ENCODE measurements around the gene FAM20B. TPM values are rescaled to one million over a fixed set of nuclear protein-coding genes. Genes with fewer than 3 reads are reported as not detected.

FAM20B gene
- total RNA-seq, 1 donor from 2014 or later, result 31.4 TPM

- H3K4me1 Mint-ChIP-seq (ENCODE audit: unreplicated experiment), result no peaks in the 10 kb centered on the region
- TF ChIP-seq CTCF (IDR thresholded peaks at IDR 0.05; ENCODE audit: unreplicated experiment), result peak; percentile 95
- no peak overlapping the region for H3K27ac Mint-ChIP-seq (ENCODE audit: unreplicated experiment)
- DNase-seq (ENCODE audit: low spot score), result peak; percentile 95
- no peaks in the 10 kb centered on the region for H3K9me3 Mint-ChIP-seq (ENCODE audit: unreplicated experiment)
- H3K27me3 Mint-ChIP-seq (ENCODE audit: unreplicated experiment), result no peaks in the 10 kb centered on the region
- H3K4me3 Mint-ChIP-seq (ENCODE audit: unreplicated experiment), result no peak overlapping the region
- no peaks in the 10 kb centered on the region for H3K36me3 Mint-ChIP-seq (ENCODE audit: low read depth, unreplicated experiment)
These were observed 22.9 kb upstream of the FAM20B start for GRCh38 chr1:179002552-179003345.

GRCh38 chr1:179003512-179004066 is 22.1 kb upstream of the FAM20B start:
- H3K9me3 Mint-ChIP-seq (ENCODE audit: unreplicated experiment), result no peaks in the 10 kb centered on the region
- H3K27me3 Mint-ChIP-seq (ENCODE audit: unreplicated experiment), result no peaks in the 10 kb centered on the region
- no peaks in the 10 kb centered on the region for H3K4me1 Mint-ChIP-seq (ENCODE audit: unreplicated experiment)
- no peak for TF ChIP-seq CTCF (IDR thresholded peaks at IDR 0.05; ENCODE audit: unreplicated experiment)
- no peak overlapping the region for H3K27ac Mint-ChIP-seq (ENCODE audit: unreplicated experiment)
- no peaks in the 10 kb centered on the region for H3K36me3 Mint-ChIP-seq (ENCODE audit: low read depth, unreplicated experiment)
- H3K4me3 Mint-ChIP-seq (ENCODE audit: unreplicated experiment), result no peak overlapping the region
- DNase-seq (ENCODE audit: low spot score), result no peak

- H3K36me3 Mint-ChIP-seq (ENCODE audit: low read depth, unreplicated experiment), result no peaks in the 10 kb centered on the region
- no peak for TF ChIP-seq CTCF (IDR thresholded peaks at IDR 0.05; ENCODE audit: unreplicated experiment)
- H3K27me3 Mint-ChIP-seq (ENCODE audit: unreplicated experiment), result no peaks in the 10 kb centered on the region
- H3K4me1 Mint-ChIP-seq (ENCODE audit: unreplicated experiment), result no peaks in the 10 kb centered on the region
- no peak overlapping the region for H3K27ac Mint-ChIP-seq (ENCODE audit: unreplicated experiment)
- no peak overlapping the region for H3K4me3 Mint-ChIP-seq (ENCODE audit: unreplicated experiment)
- DNase-seq (ENCODE audit: low spot score), result no peak
- H3K9me3 Mint-ChIP-seq (ENCODE audit: unreplicated experiment), result no peaks in the 10 kb centered on the region
These were observed 18.5 kb upstream of the FAM20B start for GRCh38 chr1:179007233-179007632.

GRCh38 chr1:179010671-179011070 is 15.0 kb upstream of the FAM20B start:
- Mint-ChIP-seq H3K36me3 (ENCODE audit: low read depth, unreplicated experiment) (no peaks in the 10 kb centered on the region), H3K4me3 (ENCODE audit: unreplicated experiment) (no peak overlapping the region), H3K27me3 (ENCODE audit: unreplicated experiment) (no peaks in the 10 kb centered on the region), H3K9me3 (ENCODE audit: unreplicated experiment) (no peaks in the 10 kb centered on the region), H3K4me1 (ENCODE audit: unreplicated experiment) (no peaks in the 10 kb centered on the region), H3K27ac (ENCODE audit: unreplicated experiment) (no peak overlapping the region)
- TF ChIP-seq CTCF (IDR thresholded peaks at IDR 0.05; ENCODE audit: unreplicated experiment), result no peak
- no peak for DNase-seq (ENCODE audit: low spot score)

GRCh38 chr1:179012038-179012437 is 13.7 kb upstream of the FAM20B start:
- no peaks in the 10 kb centered on the region for H3K9me3 Mint-ChIP-seq (ENCODE audit: unreplicated experiment)
- no peaks in the 10 kb centered on the region for H3K27me3 Mint-ChIP-seq (ENCODE audit: unreplicated experiment)
- TF ChIP-seq CTCF (IDR thresholded peaks at IDR 0.05; ENCODE audit: unreplicated experiment), result no peak
- H3K4me1 Mint-ChIP-seq (ENCODE audit: unreplicated experiment), result no peaks in the 10 kb centered on the region
- H3K4me3 Mint-ChIP-seq (ENCODE audit: unreplicated experiment), result no peak overlapping the region
- no peak for DNase-seq (ENCODE audit: low spot score)
- H3K27ac Mint-ChIP-seq (ENCODE audit: unreplicated experiment), result no peak overlapping the region
- H3K36me3 Mint-ChIP-seq (ENCODE audit: low read depth, unreplicated experiment), result no peaks in the 10 kb centered on the region

Data from endothelial cell (in vitro differentiated cells).